Left kidney (tissue), 2 donors: Measurements from ENCODE around the gene AGER. TPM values are rescaled to one million over a fixed set of nuclear protein-coding genes. Genes with fewer than 3 reads are reported as not detected.
"Not testable (repeated sequence)": the region's sequence is repeated elsewhere in the genome, so short reads cannot be mapped to it uniquely, and the experiment has no call there.

Experiments
- DNase-seq: peaks from one replicate; pipeline ENCODE4 v3.0.0-alpha.2; 2013
- polyA plus RNA-seq: library from polyadenylated mRNA; unstranded; fragments of 120-200 nt; gene quantifications from one replicate; pipeline ENCODE4 v1.2.1, GENCODE V29; 2013; ENCODE audit not compliant: insufficient read length

AGER gene
- polyA plus RNA-seq, 1 donor: 28.0 TPM

DNA sequence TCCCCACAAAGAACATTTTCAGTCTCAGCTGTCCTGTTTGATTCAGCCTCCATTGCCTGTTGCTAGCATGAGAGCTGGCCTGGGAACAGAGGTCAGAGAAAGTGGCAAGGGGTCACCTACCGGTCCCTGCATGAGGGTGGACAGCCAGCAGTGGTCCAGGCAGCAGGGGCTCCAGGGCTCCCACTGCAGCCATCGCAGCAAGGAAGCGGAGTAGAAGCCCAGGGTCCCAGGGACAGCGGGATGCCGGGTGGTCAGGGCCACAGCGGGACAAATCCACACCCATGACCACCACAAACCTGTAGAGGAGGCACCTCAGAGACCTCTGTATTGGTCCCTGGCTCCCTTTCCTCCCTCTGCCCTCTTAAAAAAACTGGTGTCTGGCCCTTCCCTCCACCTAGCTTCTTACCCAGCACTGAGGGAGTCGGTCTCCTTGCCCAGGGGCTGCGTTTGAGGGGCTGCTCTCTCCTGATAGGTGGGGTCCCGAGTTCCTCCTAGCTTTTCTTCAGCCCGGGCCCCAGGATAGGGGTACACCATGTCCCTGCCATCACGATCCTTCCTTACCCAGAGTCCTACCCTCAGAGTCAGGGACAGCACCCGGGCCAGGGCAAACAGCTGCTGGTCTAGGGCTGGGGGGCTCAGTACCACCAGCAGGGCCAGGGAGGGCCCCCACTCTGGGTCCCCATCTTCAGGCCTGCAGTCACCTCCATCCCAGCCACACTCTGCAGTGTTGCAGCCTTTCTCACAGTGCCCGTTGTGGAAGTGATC lies 16.8 kb upstream of the AGER start:
- no peak for DNase-seq

GRCh38 chr6:32198866-32199265 lies 14.8 kb upstream of the AGER start:
- DNase-seq: no peak

DNA sequence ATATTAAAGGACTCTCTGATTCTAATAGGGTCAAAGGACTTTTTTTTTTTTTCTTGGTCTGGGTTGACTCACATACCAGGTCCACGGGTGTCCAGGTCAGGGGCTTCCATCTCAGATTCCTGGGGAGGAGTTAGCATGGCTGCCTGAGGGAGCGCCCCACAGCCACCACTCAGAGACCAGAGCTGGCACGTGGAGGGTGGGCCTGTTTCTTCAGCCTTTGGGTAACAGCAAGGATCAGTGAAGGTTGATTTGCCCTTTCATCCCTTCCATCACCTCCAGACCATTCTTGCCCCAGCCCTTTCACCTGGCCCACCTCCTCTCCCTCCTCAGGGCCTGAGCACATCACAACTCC lies 14.3 kb upstream of the AGER start:
- no peak for DNase-seq

DNA sequence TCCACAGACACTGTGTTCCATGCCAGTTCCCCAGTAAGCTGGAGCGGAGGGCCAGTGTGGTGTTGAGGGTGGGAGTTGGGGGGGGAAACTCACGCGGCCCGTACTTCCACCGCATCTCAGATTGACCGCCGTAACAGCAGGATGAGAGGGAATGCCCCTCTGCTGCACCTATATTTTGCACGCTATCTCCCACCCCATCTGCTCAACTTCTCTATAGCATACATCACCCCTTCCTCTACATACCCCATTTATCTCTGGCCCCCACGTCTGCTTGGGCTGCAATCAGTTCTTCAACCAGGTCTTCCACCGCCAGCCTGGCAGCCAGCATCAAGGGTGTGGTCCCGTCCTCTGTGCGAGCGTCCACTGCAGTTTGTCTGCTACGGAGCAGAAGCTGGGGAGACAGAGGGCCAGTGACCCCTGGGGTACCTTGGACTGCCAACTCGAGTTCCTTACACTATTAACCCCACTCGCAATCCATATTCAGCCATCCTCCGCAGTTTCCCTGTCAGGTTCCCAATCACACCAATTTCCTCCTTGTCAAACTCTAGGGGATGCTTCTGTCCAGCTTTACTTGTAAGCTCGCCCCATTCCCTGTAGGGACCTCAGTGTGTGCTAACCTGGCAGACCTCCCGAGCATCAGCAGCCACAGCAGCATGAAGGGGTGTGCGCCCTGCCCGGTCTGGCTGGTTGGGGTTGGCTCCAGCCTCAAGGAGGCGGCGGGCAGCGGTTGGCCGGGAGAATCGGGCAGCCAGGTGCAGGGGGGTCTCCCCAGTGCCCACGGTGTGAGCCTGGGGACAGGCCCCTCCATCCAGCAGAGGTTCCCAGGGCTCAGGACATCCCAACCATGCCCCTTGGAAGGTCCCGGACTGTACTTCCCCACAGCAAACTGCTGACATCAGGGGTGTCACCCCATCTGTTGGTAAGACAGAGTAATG lies 12.9 kb upstream of the AGER start:
- no peak for DNase-seq

DNA sequence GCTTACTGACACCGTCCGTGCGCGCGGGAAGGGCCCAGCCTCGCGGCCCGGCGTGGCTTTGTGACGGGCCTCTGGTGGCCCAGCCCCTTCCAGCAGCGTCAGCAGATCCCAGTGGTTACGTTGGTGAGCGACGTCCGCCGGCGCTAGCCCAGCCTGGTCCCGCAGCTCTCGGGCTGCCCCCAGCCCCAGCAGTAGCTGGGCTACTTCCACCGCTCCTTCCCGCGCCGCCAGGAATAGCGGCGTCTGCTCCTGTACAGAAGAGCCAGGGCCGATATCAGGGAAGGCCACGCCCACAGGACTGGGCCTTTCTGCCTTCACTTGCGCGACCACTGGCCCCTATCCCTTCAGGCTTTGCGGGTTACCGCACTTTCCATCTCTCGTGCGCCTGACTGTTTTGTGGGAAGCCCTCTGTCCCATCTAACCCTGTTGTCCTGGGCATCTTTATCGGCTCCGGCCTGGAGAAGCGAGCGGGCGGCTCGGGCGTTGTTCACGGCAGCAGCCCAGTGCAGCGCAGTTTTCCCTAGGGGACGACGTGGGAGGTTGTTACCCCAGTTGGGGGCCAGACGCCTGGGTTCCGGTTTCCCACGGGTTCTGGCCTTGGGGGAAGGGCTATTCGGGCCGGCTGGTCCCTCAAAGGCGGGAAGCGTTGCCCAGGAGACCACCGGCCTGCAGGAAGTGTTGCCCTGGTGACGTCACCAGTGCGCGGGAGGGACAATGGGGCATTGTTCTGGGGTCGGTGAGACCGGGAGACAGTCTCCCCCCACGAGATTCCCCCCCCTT lies 12.0 kb upstream of the AGER start:
- DNase-seq: peak; percentile 91

GRCh38 chr6:32195652-32195901 lies 11.5 kb upstream of the AGER start:
- peak; percentile 99 for DNase-seq

DNA sequence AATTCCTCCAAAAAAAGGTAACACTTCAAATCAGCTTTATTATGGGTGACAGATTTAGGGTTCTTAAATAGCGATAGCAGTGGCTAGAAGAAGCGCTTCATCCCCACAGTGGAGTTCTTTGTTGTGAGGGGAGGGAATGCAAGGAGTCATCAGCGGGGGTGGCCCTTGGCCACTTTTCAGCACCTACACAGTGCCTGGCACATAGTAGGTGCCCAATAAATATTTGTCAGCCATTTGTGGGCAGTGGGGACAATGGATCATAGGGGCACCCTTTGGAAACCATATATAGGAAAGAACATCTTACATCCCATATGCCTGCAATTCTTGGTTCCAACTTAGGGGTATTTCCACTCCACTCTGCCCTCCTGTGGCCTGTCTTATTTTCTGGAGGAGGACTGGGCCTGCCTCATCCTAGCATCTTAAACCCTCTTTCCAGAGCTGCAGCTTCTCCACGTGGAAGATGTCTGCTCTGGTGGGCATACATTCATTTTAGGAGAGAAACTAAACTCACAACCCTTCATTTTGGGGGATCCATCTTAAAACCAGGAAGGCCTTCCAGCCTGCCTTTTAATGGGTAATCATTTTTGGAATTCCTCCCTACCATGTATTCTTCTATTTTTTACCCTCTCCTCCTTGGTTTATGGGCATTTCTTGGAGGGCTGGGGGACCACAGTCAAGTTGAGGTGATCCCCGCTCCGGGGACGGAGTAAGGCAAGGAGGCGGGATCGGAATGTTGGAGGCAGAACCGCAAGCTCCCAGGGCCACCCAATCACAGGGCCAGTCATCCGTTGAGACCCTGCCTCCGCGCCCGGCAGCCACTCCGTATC lies 11.0 kb upstream of the AGER start:
- no peak for DNase-seq

GRCh38 chr6:32194388-32194787 lies 10.3 kb upstream of the AGER start:
- no peak for DNase-seq

DNA sequence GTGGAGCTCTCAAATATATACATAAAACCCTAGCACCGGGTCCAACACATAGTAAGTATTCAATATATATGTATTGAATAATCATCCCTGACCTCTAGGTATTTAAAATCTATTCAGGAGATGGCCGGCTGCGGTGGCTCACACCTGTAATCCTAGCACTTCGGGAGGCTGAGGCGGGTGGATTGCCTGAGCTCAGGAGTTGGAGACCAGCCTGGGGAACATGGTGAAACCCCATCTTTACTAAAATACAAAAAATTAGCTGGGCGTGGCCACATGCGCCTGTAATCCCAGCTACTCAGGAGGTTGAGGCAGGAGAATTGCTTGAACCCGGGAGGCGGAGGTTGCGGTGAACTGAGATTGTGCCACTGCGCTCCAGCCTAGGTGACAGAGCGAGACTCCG lies 9.0 kb upstream of the AGER start:
- DNase-seq: not testable (repeated sequence)

GRCh38 chr6:32192608-32193039 lies 8.6 kb upstream of the AGER start, which contains the start of gene GPSM3:
Gene GPSM3 (minus strand): TSS chr6:32192643. CDS start chr6:32192513, 130 bp downstream.
- DNase-seq: no peak

DNA sequence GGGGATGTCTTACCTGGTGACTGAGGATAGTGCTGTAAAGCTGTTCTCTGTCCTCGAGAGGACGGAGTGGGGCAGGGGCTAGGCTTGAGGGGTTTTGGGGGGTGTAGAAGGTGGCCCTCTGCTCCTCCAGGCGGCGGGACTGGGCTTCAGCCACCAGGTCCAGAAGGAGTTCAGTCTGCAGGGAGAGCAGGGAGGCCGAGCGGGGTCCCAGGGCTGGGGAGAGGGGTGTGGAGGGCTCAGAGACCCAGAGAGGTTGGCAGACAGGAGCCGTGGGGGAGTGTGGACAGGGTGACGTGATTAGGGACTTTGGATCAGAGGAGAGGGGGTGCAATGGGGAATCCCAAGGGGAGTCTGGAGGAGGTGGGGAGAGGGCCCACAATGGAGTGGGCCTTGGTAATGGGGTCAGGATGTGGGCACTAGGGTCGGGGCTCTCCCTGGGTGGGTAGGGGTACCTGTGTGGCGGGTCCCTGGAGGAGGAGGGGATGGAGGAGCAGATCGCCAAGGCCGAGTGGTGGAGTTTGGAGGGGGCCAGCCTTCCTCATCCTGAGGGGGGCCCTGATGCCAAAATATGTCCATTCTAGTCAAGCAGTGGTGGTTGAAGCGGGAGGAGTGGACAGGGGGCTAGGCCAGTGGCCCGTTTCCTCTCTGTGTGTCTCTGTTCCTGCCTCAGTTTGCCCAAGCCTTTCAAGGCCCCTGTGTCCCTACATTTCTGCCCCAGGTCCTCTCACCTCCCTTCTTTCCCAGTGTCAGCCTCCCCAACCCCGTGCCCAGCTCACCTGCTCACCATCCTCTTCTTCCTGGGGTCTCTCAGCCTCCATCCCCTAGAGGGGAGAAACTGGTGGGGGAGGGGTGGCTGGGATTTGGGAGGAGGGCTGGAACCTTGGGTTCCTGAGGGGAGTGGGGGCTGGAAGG lies 7.9 kb upstream of the AGER start:
- no peak for DNase-seq

DNA sequence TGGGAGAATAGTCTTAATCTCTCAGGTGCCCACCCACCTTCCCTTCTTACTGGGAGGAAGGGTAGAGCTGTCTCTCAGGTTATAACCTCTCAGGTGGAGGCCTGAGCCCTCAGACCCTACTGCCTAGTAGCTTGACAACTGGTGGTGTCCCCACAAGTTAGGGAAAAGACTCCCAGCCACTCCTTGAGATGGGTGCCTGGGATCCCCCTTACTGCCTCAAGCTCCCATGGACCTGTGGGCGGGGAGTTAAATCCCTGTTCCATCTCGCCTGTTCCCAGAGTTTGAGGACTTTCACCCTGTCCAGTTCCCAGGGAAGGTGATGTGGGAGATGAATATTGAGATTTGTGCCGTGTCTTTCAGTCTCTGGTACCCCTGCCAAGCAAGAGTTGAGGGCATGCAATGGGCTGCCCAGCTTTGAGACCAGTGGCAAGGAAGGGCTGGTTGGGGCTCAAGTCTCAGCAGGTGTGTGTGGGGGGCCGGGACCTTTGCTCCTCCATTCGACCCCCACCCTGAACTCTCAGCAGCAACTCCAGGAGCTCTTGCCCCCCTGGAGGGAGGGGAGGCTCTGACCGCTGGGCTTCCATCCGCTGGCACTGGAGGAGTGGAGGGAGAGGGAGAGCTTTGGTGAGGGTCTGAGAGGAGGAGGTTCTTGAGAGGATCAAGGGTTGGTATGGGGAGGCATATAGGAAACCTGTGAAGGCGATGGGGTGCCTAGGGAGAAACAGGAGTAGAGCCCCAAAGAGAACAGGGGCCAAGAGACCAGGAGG lies 7.0 kb upstream of the AGER start:
- no peak for DNase-seq

DNA sequence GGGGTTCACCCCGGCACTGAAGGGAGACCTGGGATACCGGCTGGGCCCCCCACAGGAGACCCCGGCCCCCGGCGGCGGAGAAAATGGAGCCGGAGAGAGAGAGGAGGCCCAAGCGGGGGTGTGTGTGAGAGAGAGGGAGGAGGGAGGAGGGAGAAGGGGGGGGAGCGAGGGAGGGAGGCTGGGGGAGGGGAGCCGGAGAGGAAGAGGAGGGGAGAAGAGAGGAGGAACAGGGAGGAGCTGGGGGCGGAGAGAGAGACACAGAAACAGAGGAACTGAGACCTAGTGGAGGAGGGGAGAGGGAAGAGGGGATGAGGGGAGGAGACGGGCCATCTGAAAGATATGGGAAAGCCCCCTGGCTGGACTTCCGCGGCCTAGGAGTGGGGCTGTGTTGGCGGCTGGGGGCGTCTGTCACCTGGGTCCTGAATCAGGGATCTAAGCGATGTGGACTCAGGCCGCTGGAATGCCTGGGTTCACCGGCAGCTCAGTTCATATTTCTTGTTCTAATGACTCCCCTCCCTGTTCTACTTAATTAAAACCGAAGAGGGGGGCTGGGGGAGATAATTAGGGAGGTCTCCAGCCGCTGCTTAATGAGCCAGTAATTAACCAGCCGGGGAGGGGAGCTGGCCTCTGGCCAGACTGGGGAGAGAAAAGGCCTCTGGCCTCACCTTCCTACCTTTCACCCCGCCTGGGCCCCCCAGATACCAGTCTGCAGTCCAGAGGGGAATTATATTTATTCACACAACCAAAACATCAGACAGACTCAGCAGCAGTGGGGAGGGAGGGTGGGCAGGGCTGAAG lies 6.2 kb upstream of the AGER start, which contains the start of gene PBX2:
PBX2 (minus strand) TSS at position 149 of the 798 bp plus-strand sequence. CDS start 287 bp downstream, outside the sequence.
- peak; percentile 95 for DNase-seq

DNA sequence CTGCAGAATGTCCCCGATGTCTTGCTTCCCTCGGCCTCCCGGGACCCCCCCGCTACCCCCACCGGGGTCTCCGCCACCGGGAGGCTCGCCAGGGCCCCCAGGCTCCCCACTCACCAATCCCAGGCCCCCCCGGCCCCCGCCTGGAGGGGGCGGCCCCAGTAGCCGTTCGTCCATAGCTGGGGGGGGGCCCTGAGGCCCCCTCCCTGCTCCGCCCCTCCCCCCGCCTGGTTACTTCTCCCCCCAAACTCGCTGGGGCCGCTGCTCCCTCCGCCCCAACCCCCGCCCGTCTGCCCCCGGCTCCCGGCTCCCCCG lies 5.6 kb upstream of the AGER start:
- no peak for DNase-seq

DNA sequence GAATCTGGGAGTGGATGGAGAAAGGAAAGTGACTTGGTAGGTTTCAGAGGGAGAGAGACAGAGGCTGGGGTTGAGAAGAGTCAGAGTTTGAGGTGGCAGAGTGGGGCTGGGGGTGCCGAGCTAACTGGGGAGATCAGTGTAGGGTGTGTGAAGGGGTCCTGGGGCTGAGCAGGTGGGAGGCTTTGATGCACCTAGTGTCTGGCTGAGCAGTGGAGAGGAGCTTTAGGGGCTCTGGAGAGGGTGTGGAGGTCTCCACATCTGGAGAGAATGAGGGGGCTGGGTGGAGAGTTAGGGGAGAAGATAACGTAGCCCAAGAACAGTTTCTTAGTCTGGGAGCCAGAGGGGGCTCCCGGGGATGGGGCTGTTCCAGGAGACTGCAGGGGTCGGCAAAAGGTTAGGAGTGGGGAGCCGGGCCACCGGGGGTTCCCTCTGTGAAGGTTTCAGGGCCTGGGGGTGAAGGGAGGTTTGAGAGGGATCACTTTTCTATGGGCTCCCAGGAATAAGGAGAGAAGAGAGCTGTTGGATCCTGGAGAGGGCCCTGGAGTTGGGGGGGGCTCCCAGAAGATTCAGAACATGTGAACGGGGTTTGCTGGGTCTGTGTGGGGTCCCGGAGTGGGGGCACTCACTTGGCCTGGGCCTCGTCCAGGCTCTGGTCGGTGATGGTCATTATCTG lies 5.2 kb upstream of the AGER start:
- no peak for DNase-seq

DNA sequence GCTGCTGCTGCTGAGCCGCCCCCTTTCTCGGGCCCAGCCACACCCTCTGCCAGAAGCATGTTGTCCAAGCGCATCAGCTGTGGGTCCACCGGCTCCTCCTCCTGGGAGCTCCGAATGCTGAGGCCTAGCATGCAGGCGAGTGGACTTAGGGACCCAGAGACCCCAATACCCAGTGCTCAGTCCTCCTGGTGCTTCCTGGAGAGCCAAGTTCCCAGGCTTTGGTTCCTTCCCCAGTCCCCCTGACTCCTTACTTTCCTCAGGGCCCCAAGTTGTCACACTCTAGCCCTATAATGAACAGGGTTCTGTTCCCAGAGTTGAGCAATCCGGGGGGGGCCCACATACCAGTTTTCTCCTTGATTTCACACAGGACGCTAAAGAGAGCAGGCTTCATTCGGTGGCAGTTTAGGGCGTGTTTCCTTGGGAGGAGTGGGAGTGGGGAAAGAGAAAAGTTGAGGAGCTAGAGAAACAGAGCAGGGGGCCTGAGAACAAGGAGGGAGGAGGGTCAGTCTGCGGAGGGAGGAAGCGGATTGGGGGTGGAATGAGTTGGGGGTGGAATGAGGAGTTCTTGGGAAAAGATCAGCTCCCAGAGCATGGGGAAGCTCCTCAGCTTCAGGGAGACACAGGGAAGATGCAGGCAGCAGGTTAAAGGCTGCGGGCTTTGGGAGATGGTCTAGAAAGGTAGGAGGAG lies 4.5 kb upstream of the AGER start:
- DNase-seq: no peak

DNA sequence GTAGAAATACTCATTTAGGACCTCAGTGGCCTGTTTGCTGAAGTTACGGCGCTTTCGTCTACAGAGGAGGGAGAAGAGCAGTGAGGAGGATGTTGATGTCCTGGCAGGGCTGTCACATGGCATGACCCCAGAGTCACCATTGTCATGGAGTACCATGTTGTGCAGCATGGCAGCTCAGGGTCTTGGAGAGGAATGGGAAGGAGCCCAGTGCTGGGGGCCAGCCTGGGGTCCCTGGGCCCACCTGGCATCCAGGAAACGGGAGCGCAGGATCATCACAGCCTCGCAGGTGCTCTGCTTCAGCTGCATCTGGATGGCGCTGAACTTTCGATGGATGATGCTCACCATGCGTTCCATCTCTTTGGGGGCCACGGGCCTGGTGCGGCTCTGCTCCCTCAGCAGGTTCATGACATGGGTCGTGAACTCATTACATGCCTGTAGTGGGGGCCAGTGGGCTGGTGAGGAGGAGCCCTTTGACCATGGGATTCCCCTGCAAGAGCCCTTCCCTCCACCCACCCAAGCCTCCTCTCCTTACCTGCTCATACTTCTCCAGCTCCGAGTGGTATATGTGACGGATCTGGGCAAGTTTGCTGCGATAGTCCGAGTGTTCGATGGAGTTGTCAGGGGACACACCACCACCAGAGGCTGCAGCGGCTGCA lies 3.8 kb upstream of the AGER start:
- DNase-seq: not testable (repeated sequence)
